ENCODE data around the gene CSTB. TPM values are rescaled to one million over a fixed set of nuclear protein-coding genes. Genes with fewer than 3 reads are reported as not detected.

CSTB gene
- total and polyA plus RNA-seq, 2 of the 8 experiments (the other 6 are each of a cell fraction or from before 2014, with no cell fraction given) = 53.8 to 64.1 TPM

- TF ChIP-seq CHD7 (IDR thresholded peaks at IDR 0.05; ENCODE audit: insufficient replicate concordance, low read length) = no peak
- no peak for TF ChIP-seq SAP30 (IDR thresholded peaks at IDR 0.05; ENCODE audit: insufficient read depth, insufficient replicate concordance, low read length)
- no peak for TF ChIP-seq SUZ12 (IDR thresholded peaks at IDR 0.05; ENCODE audit: low read length)
- no peak for TF ChIP-seq SP2 (IDR thresholded peaks at IDR 0.05; ENCODE audit: low read length)
- no peak for TF ChIP-seq POU5F1 (IDR thresholded peaks at IDR 0.05; ENCODE audit: low read depth, low read length)
- TF ChIP-seq BACH1 (IDR thresholded peaks at IDR 0.05; ENCODE audit: low read length) = no peak
- TF ChIP-seq ZNF274 (IDR thresholded peaks at IDR 0.05; ENCODE audit: borderline replicate concordance, extremely low read depth, low read length) = no peak
- no peak for TF ChIP-seq EGR1 (IDR thresholded peaks at IDR 0.05; ENCODE audit: borderline replicate concordance, low read depth, low read length)
- TF ChIP-seq GABPA (IDR thresholded peaks at IDR 0.05; ENCODE audit: borderline replicate concordance, insufficient read depth, low read length) = no peak
- TF ChIP-seq TAF1 (IDR thresholded peaks at IDR 0.05; ENCODE audit: low read depth, low read length) = no peak
- no peak for TF ChIP-seq CTBP2 (IDR thresholded peaks at IDR 0.05; ENCODE audit: borderline replicate concordance, insufficient read depth, insufficient read length, low read length)
These were observed 6.7 kb downstream of the CSTB start (continued) for GRCh38 chr21:43769325-43769958.
